Measurements from ENCODE around the gene SPSB2. TPM values are rescaled to one million over a fixed set of nuclear protein-coding genes. Genes with fewer than 3 reads are reported as not detected.
"Not testable (repeated sequence)": the region's sequence is repeated elsewhere in the genome, so short reads cannot be mapped to it uniquely, and the experiment has no call there.

The SPSB2 gene
- total RNA-seq, 1 experiment from 2014 or later, result 20.2 TPM

- DNase-seq (ENCODE audit: low spot score), result no peak
Measured at GRCh38 chr12:6902448-6902847, 29.3 kb upstream of the SPSB2 start.

- peak; percentile 75 for DNase-seq (ENCODE audit: low spot score)
Measured at GRCh38 chr12:6899837-6900519, 26.9 kb upstream of the SPSB2 start.

- DNase-seq (ENCODE audit: low spot score), result no peak
Measured at GRCh38 chr12:6899427-6899826, 26.3 kb upstream of the SPSB2 start.

- DNase-seq (ENCODE audit: low spot score), result no peak
Measured at GRCh38 chr12:6896846-6897435, 23.8 kb upstream of the SPSB2 start.

- DNase-seq (ENCODE audit: low spot score), result no peak
Measured at GRCh38 chr12:6894321-6894720, 21.2 kb upstream of the SPSB2 start.

GRCh38 chr12:6892683-6893082 lies 19.6 kb upstream of the SPSB2 start:
- not testable (repeated sequence) for DNase-seq (ENCODE audit: low spot score)

GRCh38 chr12:6891646-6892001 lies 18.5 kb upstream of the SPSB2 start:
- no peak for DNase-seq (ENCODE audit: low spot score)

- peak; percentile 97 for DNase-seq (ENCODE audit: low spot score)
Measured at GRCh38 chr12:6890789-6891645, 17.9 kb upstream of the SPSB2 start.

GRCh38 chr12:6889775-6890573 lies 16.9 kb upstream of the SPSB2 start:
- not testable (repeated sequence) for DNase-seq (ENCODE audit: low spot score)

- not testable (repeated sequence) for DNase-seq (ENCODE audit: low spot score)
Measured at GRCh38 chr12:6888794-6889193, 15.7 kb upstream of the SPSB2 start.

- DNase-seq (ENCODE audit: low spot score), result no peak
Measured at GRCh38 chr12:6888360-6888759, 15.3 kb upstream of the SPSB2 start.

- no peak for DNase-seq (ENCODE audit: low spot score)
Measured at GRCh38 chr12:6887460-6887859, 14.4 kb upstream of the SPSB2 start.

GRCh38 chr12:6886206-6886999 lies 13.3 kb upstream of the SPSB2 start:
- not testable (repeated sequence) for DNase-seq (ENCODE audit: low spot score)

- no peak for DNase-seq (ENCODE audit: low spot score)
Measured at GRCh38 chr12:6884539-6884938, 11.4 kb upstream of the SPSB2 start.

GRCh38 chr12:6883683-6884082 lies 10.6 kb upstream of the SPSB2 start:
- no peak for DNase-seq (ENCODE audit: low spot score)

GRCh38 chr12:6883252-6883651 lies 10.1 kb upstream of the SPSB2 start:
- no peak for DNase-seq (ENCODE audit: low spot score)

- DNase-seq (ENCODE audit: low spot score), result not testable (repeated sequence)
Measured at GRCh38 chr12:6879824-6880223, 6.7 kb upstream of the SPSB2 start.

- not testable (repeated sequence) for DNase-seq (ENCODE audit: low spot score)
Measured at GRCh38 chr12:6874015-6874368, 889 bp upstream of the SPSB2 start.

GRCh38 chr12:6872073-6873048 lies 742 bp downstream of the SPSB2 start:
- peak; percentile 88 for DNase-seq (ENCODE audit: low spot score)

Measured in HT-29 (cell line).